GM12878 (cell line): Measurements from ENCODE around the gene PYGO2. TPM values are rescaled to one million over a fixed set of nuclear protein-coding genes. Genes with fewer than 3 reads are reported as not detected.

Experiments used
- BHLHE40 ChIP-seq, 2 experiments: fragments of 450-650 bp in 1 of 2; IDR thresholded peaks; 2 replicates each; pipeline ENCODE4 v1.6.1; 2011 to 2017; ENCODE audit warnings: low read depth in 2 of 2, borderline replicate concordance in 1 of 2, improper control_type of control experiment in 1 of 2, low read length in 1 of 2, mild to moderate bottlenecking in 1 of 2
- FOS ChIP-seq: IDR thresholded peaks from 3 replicates; pipeline ENCODE4 v1.6.1; 2011; ENCODE audit warnings: borderline replicate concordance; ENCODE audit not compliant: insufficient read length; ENCODE audit errors: extremely low read depth
- FOXK2 ChIP-seq: fragments of 450-650 bp; IDR thresholded peaks from 2 replicates; pipeline ENCODE4 v1.6.1; 2017; ENCODE audit warnings: mild to moderate bottlenecking, moderate library complexity
- HCFC1 ChIP-seq: fragments of 150-350 bp; IDR thresholded peaks from 2 replicates; pipeline ENCODE4 v1.6.1; 2014; ENCODE audit warnings: low read length
- KAT2A ChIP-seq: conservative IDR thresholded peaks from 2 replicates; pipeline ENCODE4 v1.6.1; 2011; ENCODE audit warnings: low read depth, low read length; ENCODE audit not compliant: control insufficient read depth
- NR2C2 ChIP-seq: IDR thresholded peaks from 2 replicates; pipeline ENCODE4 v1.6.1; 2011; ENCODE audit warnings: borderline replicate concordance, low read depth; ENCODE audit not compliant: control insufficient read depth, insufficient read length
- POLR2AphosphoS2 ChIP-seq: IDR thresholded peaks from 2 replicates; pipeline ENCODE4 v1.6.1; 2011; ENCODE audit warnings: low read depth, mild to moderate bottlenecking, low read length, improper control_type of control experiment, moderate library complexity
- RBBP5 ChIP-seq: fragments of 200-600 bp; sonication (generic); conservative IDR thresholded peaks from 2 replicates; pipeline ENCODE4 v1.6.1; 2016
- RCOR1 ChIP-seq: conservative IDR thresholded peaks from 2 replicates; pipeline ENCODE4 v1.6.1; 2012; ENCODE audit warnings: low read depth, low read length, improper control_type of control experiment
- SREBF2 ChIP-seq: IDR thresholded peaks from 2 replicates; pipeline ENCODE4 v1.6.1; 2012; ENCODE audit warnings: mild to moderate bottlenecking, low read length
- TAF1 ChIP-seq: IDR thresholded peaks from 2 replicates; pipeline ENCODE4 v1.6.1; 2011; ENCODE audit warnings: mild to moderate bottlenecking, low read depth, low read length, borderline replicate concordance
- TCF7 ChIP-seq: IDR thresholded peaks from 2 replicates; pipeline ENCODE4 v1.6.1; 2014; ENCODE audit warnings: antibody characterized with exemption, borderline replicate concordance
- YY1 ChIP-seq: IDR thresholded peaks from 2 replicates; pipeline ENCODE4 v1.6.1; 2011; ENCODE audit warnings: low read depth, mild to moderate bottlenecking, low read length
- ZBED1 ChIP-seq: IDR thresholded peaks from 2 replicates; pipeline ENCODE4 v1.6.1; 2016; ENCODE audit warnings: borderline replicate concordance
- ZNF207 ChIP-seq: fragments of 450-650 bp; IDR thresholded peaks from 2 replicates; pipeline ENCODE4 v1.6.1; 2014; ENCODE audit warnings: antibody characterized with exemption, mild to moderate bottlenecking, borderline replicate concordance
- ZNF24 ChIP-seq: fragments of 450-650 bp; IDR thresholded peaks from 2 replicates; pipeline ENCODE4 v1.6.1; 2017; ENCODE audit warnings: antibody characterized with exemption, mild to moderate bottlenecking
- ZNF622 ChIP-seq: fragments of 450-650 bp; IDR thresholded peaks from 2 replicates; pipeline ENCODE4 v1.6.1; 2017; ENCODE audit warnings: mild to moderate bottlenecking, inconsistent platforms
- ZZZ3 ChIP-seq: IDR thresholded peaks from 2 replicates; pipeline ENCODE4 v1.6.1; 2011; ENCODE audit warnings: low read depth; ENCODE audit not compliant: control insufficient read depth, insufficient read length
- polyA plus RNA-seq, 11 experiments: library from polyadenylated mRNA; depleted of rRNA in 4 of 11; unstranded in 6 of 11; stranded (reverse) in 5 of 11; fragments of >200 nt; fragmentation: Nextera tagmentation in 4 of 11; fragmentation: Illumina TruSeq in 1 of 11; extraction: Ambion mirVana in 4 of 11; extraction: Trizol in 1 of 11; gene quantifications; 1 replicate in 1 of 11; 2 replicates in 10 of 11; pipeline versions ENCODE4 v1.2.1 to v1.2.3, GENCODE V29; 2011 to 2016; ENCODE audit warnings: inconsistent platforms in 2 of 11, missing spikeins in 2 of 11, low read depth in 1 of 11
- total RNA-seq, 4 experiments: library from RNA; depleted of rRNA in 3 of 4; stranded (reverse); fragments of >200 nt in 3 of 4; fragmentation: Illumina TruSeq in 1 of 4; extraction: Trizol in 1 of 4; gene quantifications; 2 replicates each; pipeline versions ENCODE4 v1.2.1 to v1.2.3, GENCODE V29; 2013 to 2021
- TF ChIP-seq, protein P1 (sequence below): fragments of 450-650 bp; IDR thresholded peaks from 2 replicates; pipeline ENCODE4 v1.6.1; 2017; ENCODE audit warnings: mild to moderate bottlenecking, low read depth, inconsistent platforms; ENCODE audit not compliant: poor library complexity, severe bottlenecking
- TF ChIP-seq, protein P2 (sequence below): IDR thresholded peaks from 2 replicates; pipeline ENCODE4 v1.6.1; 2012; ENCODE audit warnings: low read depth, low read length, improper control_type of control experiment
- TF ChIP-seq, protein P3 (sequence below), 3 experiments: IDR thresholded peaks in 2 of 3; conservative IDR thresholded peaks in 1 of 3; 2 replicates each; pipeline ENCODE4 v1.5.1; 2011; ENCODE audit warnings: low read depth in 3 of 3, low read length in 3 of 3, mild to moderate bottlenecking in 3 of 3, control low read depth in 2 of 3, moderate library complexity in 2 of 3, inconsistent platforms in 1 of 3, mixed read lengths in 1 of 3; ENCODE audit not compliant: control insufficient read depth in 2 of 3, insufficient read depth in 1 of 3; ENCODE audit errors: extremely low read depth in 1 of 3
- TF ChIP-seq, protein P4 (sequence below): fragments of 450-650 bp; IDR thresholded peaks from 2 replicates; pipeline ENCODE4 v1.6.1; 2014; ENCODE audit warnings: mild to moderate bottlenecking

The PYGO2 gene
- total and polyA plus RNA-seq, 10 of the 15 experiments (the other 5 are each of a cell fraction or from before 2014, with no cell fraction given): 8.1 to 33.8 (median 23.5) TPM

DNA sequence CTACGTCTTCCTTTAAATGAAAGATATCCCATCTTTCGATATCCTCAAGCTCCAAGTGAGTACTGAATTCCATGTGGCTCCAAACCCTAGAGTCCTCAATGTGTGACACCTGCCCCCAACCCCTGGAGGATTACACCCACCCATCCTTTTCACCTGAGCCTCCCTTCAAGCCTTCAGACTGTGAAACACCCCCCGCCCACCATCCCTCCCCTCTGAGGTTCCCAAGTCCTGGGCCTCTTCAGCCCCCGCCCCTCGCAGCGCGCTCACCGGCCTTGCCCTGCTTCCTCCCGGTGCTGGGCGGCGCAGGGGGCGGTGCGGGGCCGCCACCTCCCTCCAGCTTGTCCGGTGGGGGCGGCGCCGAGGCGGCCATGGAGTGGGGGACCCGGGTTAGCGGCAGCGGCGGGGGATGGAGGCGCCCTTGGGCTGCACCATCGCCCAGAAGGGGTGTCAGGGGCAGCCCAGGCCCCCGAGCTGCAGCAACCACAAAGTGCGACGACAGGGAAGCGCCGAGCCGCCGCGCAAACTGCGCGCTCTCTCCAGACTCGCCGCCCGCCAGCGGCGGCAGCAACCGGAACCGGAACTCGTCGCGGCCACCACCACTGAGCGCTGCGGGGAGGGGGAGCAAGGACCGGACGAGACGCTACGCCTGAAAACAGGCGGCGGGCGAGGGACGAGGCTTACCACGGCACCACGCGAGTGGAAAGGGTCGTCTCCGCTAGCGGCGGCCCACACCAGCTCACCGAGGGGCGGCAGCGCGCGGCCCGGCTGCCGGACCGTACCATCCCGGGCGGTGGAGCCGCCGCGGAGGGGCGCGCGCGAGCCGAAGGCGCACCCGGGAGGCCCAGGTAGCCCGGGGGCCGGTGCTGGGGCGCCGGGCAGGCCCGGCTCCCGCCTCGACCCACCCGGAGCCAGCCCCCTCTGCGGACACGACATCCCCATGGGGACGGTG lies at the start of gene PYGO2 (continued):
- TF ChIP-seq, protein P1, sequence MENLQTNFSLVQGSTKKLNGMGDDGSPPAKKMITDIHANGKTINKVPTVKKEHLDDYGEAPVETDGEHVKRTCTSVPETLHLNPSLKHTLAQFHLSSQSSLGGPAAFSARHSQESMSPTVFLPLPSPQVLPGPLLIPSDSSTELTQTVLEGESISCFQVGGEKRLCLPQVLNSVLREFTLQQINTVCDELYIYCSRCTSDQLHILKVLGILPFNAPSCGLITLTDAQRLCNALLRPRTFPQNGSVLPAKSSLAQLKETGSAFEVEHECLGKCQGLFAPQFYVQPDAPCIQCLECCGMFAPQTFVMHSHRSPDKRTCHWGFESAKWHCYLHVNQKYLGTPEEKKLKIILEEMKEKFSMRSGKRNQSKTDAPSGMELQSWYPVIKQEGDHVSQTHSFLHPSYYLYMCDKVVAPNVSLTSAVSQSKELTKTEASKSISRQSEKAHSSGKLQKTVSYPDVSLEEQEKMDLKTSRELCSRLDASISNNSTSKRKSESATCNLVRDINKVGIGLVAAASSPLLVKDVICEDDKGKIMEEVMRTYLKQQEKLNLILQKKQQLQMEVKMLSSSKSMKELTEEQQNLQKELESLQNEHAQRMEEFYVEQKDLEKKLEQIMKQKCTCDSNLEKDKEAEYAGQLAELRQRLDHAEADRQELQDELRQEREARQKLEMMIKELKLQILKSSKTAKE: no peak
- no peak for TF ChIP-seq RCOR1
- TF ChIP-seq ZNF207: peak; percentile 93
- peak; percentile 50 for TF ChIP-seq HCFC1
- TF ChIP-seq, protein P2, sequence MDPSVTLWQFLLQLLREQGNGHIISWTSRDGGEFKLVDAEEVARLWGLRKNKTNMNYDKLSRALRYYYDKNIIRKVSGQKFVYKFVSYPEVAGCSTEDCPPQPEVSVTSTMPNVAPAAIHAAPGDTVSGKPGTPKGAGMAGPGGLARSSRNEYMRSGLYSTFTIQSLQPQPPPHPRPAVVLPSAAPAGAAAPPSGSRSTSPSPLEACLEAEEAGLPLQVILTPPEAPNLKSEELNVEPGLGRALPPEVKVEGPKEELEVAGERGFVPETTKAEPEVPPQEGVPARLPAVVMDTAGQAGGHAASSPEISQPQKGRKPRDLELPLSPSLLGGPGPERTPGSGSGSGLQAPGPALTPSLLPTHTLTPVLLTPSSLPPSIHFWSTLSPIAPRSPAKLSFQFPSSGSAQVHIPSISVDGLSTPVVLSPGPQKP: no peak
- TF ChIP-seq TAF1: peak; percentile 74
- TF ChIP-seq SREBF2: no peak
- TF ChIP-seq TCF7: no peak
- TF ChIP-seq RBBP5: no peak
- peak; percentile 94; the same call in 1 of the 2 replicates for TF ChIP-seq POLR2AphosphoS2
- peak; percentile 86 for TF ChIP-seq YY1
- no peak for TF ChIP-seq KAT2A
- TF ChIP-seq ZNF24: peak; percentile 79
- TF ChIP-seq, protein P3, sequence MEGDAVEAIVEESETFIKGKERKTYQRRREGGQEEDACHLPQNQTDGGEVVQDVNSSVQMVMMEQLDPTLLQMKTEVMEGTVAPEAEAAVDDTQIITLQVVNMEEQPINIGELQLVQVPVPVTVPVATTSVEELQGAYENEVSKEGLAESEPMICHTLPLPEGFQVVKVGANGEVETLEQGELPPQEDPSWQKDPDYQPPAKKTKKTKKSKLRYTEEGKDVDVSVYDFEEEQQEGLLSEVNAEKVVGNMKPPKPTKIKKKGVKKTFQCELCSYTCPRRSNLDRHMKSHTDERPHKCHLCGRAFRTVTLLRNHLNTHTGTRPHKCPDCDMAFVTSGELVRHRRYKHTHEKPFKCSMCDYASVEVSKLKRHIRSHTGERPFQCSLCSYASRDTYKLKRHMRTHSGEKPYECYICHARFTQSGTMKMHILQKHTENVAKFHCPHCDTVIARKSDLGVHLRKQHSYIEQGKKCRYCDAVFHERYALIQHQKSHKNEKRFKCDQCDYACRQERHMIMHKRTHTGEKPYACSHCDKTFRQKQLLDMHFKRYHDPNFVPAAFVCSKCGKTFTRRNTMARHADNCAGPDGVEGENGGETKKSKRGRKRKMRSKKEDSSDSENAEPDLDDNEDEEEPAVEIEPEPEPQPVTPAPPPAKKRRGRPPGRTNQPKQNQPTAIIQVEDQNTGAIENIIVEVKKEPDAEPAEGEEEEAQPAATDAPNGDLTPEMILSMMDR (IDR thresholded peaks at IDR 0.05 in 2 of 3, conservative IDR thresholded peaks at IDR 0.05 in 1 of 3; ENCODE audit: control insufficient read depth in 2 of 3, extremely low read depth in 1 of 3, insufficient read depth in 1 of 3, low read depth in 3 of 3, low read length in 3 of 3): peak; percentile 44 to 73 (median 52); a peak in 5 of 6 replicates
- no peak for TF ChIP-seq ZNF622
- no peak for TF ChIP-seq ZZZ3
- peak; percentile 92 to 99 for TF ChIP-seq BHLHE40 (IDR thresholded peaks at IDR 0.05; ENCODE audit: borderline replicate concordance in 1 of 2, low read depth in 2 of 2, low read length in 1 of 2)
- TF ChIP-seq FOS: no peak
- no peak for TF ChIP-seq NR2C2
- TF ChIP-seq ZBED1: no peak
- TF ChIP-seq FOXK2: peak; percentile 97
- TF ChIP-seq, protein P4, sequence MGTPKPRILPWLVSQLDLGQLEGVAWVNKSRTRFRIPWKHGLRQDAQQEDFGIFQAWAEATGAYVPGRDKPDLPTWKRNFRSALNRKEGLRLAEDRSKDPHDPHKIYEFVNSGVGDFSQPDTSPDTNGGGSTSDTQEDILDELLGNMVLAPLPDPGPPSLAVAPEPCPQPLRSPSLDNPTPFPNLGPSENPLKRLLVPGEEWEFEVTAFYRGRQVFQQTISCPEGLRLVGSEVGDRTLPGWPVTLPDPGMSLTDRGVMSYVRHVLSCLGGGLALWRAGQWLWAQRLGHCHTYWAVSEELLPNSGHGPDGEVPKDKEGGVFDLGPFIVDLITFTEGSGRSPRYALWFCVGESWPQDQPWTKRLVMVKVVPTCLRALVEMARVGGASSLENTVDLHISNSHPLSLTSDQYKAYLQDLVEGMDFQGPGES: no peak
